ENCODE measurements around the gene TMEM131L.
"Not testable (repeated sequence)": the region's sequence is repeated elsewhere in the genome, so short reads cannot be mapped to it uniquely, and the experiment has no call there.

TMEM131L gene, protein sequence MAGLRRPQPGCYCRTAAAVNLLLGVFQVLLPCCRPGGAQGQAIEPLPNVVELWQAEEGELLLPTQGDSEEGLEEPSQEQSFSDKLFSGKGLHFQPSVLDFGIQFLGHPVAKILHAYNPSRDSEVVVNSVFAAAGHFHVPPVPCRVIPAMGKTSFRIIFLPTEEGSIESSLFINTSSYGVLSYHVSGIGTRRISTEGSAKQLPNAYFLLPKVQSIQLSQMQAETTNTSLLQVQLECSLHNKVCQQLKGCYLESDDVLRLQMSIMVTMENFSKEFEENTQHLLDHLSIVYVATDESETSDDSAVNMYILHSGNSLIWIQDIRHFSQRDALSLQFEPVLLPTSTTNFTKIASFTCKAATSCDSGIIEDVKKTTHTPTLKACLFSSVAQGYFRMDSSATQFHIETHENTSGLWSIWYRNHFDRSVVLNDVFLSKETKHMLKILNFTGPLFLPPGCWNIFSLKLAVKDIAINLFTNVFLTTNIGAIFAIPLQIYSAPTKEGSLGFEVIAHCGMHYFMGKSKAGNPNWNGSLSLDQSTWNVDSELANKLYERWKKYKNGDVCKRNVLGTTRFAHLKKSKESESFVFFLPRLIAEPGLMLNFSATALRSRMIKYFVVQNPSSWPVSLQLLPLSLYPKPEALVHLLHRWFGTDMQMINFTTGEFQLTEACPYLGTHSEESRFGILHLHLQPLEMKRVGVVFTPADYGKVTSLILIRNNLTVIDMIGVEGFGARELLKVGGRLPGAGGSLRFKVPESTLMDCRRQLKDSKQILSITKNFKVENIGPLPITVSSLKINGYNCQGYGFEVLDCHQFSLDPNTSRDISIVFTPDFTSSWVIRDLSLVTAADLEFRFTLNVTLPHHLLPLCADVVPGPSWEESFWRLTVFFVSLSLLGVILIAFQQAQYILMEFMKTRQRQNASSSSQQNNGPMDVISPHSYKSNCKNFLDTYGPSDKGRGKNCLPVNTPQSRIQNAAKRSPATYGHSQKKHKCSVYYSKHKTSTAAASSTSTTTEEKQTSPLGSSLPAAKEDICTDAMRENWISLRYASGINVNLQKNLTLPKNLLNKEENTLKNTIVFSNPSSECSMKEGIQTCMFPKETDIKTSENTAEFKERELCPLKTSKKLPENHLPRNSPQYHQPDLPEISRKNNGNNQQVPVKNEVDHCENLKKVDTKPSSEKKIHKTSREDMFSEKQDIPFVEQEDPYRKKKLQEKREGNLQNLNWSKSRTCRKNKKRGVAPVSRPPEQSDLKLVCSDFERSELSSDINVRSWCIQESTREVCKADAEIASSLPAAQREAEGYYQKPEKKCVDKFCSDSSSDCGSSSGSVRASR (N-terminal part only)

DNA sequence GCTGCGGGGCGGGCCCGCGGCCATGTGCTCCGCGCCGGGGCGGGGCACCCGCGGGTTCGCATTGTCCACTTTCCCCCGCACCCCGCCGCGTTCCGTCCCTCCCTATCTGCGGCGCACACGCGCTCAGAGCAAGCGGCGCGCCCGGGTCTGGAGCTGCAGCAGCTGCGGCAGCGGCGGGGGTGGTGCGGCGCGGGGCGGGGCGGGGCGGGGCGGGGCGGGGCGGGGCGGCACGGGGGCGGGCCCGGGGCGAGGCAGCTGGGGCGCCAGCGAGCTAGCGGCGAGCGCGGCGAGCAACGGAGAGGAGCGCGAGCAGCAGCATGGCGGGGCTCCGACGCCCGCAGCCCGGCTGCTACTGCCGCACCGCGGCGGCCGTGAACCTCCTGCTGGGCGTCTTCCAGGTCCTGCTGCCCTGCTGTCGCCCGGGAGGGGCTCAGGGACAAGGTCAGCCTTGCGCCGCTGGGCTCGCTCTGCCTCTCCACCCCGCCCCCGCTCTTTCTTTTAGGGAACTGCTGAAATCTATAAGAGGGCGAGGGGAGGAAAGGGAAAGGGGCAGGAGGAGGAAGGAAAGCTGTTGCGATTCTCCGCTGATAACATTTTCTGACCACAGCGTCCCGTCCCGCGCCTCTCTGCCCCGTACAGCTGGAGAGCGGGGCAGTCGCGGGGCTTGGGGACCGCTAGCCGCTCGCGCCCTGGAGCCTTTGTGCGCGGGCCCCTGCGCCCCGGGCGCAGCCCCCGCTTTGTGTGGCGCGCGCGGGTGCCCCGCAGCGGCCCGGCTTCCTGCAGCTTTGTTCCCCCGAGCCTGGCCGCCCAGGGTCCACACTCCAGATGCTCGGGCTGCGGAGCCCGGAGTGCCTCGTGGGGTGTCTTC, at the start of gene TMEM131L:
TSS of gene TMEM131L (plus strand) at position 280 of the 868 bp plus-strand sequence. CDS start at position 318, 38 bp downstream.
- in situ Hi-C loops (cut with HindIII; ENCODE audit: low sequenced_read_pairs) = no loop called here
- peak; percentile 68 for DNase-seq (ENCODE audit: low read depth, low spot score)
- peak within 1 kb of the TSS; percentile 70 for H3K4me3 ChIP-seq (ENCODE audit: low read depth, low read length)
- TF ChIP-seq, protein P1, sequence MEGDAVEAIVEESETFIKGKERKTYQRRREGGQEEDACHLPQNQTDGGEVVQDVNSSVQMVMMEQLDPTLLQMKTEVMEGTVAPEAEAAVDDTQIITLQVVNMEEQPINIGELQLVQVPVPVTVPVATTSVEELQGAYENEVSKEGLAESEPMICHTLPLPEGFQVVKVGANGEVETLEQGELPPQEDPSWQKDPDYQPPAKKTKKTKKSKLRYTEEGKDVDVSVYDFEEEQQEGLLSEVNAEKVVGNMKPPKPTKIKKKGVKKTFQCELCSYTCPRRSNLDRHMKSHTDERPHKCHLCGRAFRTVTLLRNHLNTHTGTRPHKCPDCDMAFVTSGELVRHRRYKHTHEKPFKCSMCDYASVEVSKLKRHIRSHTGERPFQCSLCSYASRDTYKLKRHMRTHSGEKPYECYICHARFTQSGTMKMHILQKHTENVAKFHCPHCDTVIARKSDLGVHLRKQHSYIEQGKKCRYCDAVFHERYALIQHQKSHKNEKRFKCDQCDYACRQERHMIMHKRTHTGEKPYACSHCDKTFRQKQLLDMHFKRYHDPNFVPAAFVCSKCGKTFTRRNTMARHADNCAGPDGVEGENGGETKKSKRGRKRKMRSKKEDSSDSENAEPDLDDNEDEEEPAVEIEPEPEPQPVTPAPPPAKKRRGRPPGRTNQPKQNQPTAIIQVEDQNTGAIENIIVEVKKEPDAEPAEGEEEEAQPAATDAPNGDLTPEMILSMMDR (IDR thresholded peaks at IDR 0.05; ENCODE audit: low read depth, low read length) = peak; percentile 18

DNA sequence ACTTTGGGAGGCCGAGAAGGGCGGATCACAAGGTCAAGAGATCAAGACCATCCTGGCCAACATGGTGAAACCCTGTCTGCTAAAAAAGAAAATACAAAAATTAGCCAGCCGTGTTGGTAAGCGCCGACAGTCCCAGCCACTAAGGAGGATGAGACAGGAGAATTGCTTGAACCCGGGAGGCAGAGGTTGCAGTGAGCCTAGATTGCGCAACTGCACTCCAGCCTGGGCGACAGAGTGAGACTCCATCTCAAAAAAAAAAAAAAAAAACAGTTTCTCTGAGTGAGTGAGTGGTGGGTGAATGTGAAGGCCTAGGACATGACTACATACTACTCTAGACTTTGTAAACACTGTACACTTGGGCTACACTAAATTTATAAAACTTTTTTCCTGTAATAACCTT, 49.7 kb upstream of the TMEM131L start:
- DNase-seq (ENCODE audit: low read depth, low spot score); in situ Hi-C loops (cut with HindIII; ENCODE audit: low sequenced_read_pairs); H3K4me3 ChIP-seq (ENCODE audit: low read depth, low read length): not testable (repeated sequence)

DNA sequence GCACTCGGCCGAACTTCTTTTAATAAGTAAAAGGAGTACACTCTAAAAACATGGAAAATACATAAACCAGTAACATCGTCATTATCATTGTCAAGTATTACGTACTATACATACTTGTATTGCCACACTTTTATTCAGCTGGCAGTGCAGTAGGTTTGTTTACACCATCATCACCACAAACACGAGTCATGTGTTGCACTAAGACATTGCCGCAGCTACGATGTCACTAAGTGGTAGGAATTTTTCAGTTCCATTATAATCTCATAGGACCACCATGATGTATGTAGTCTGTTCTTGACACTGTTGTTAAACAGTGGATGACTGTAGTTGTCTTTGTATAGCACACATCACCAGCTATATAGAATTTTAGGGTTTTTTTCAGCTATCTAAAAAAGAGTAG, 48.0 kb upstream of the TMEM131L start:
- H3K4me3 ChIP-seq (ENCODE audit: low read depth, low read length) = no peak overlapping the region
- no peak for DNase-seq (ENCODE audit: low read depth, low spot score)
- TF ChIP-seq, protein P1 (IDR thresholded peaks at IDR 0.05; ENCODE audit: low read depth, low read length) = no peak
- in situ Hi-C loops (cut with HindIII; ENCODE audit: low sequenced_read_pairs) = no loop called here

DNA sequence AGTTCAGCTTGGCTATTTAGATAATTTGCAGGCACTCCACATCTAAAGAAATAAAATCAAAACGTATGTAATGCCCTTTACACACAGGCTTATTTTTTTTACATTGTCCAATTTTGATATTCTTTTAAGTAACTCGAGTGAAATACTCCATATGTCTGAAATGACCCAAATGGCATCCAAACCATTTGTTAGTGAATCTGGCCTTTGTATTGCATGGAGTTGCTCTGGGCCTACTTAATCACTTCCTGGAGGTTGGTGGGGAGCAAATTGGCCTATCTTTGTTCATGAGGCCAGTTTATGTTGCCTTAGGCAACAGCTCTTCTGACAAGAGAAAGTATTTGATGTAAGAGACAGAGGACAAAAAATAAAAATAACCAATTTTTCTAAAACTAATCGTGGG, 47.6 kb upstream of the TMEM131L start:
- in situ Hi-C loops (cut with HindIII; ENCODE audit: low sequenced_read_pairs) = no loop called here
- no peak for DNase-seq (ENCODE audit: low read depth, low spot score)
- TF ChIP-seq, protein P1 (IDR thresholded peaks at IDR 0.05; ENCODE audit: low read depth, low read length) = no peak

DNA sequence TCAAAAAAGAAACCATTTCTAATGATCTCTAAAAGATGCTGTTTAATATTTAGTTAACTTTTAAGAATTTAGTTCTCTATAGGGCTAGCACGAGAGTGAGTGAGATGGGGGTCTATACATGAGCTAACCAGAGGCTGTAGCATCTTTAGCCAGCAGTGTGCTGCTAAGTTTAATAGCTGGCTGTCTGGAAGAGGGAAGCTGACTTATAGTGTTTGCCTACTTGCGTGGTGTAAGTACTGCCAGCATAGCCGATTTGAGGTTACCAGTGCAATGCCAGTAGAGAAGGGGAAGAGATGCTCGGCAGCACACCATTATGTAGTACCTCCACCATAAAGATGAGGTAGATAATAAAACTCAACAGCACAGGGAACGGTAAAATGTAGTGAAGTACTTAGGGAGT, 47.1 kb upstream of the TMEM131L start:
- no peak overlapping the region for H3K4me3 ChIP-seq (ENCODE audit: low read depth, low read length)
- TF ChIP-seq, protein P1 (IDR thresholded peaks at IDR 0.05; ENCODE audit: low read depth, low read length) = no peak
- in situ Hi-C loops (cut with HindIII; ENCODE audit: low sequenced_read_pairs) = no loop called here
- no peak for DNase-seq (ENCODE audit: low read depth, low spot score)

More for the DNA sequence above, 47.6 kb upstream of the TMEM131L start:
- no peak overlapping the region for H3K4me3 ChIP-seq (ENCODE audit: low read depth, low read length)

DNA sequence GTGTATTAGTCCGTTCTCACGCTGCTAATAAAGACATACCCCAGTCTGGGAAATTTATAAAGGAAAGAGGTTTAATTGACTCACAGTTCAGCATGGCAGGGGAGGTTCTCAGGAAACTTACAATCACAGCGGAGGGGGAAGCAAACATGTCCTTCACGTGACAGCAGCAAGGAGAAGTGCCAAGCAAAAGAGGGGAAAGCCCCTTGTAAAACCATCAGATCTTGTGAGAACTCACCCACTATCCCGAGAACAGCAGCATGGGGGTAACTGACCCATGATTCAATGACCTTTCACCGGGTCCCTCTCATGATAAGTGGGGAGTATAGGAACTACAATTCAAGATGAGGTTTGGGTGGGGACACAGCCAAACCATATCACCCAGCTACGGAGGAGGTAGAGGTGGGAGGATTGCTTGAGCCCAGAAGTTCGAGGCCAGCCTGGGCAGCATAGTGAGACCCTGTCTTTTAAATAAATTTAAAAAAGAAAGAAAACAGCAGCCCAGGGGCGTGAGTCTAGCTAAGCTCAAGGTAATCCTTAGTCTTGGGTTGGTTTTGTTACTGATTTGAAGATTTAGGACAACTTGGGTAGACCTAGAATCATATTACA, 46.4 kb upstream of the TMEM131L start:
- H3K4me3 ChIP-seq (ENCODE audit: low read depth, low read length) = no peak overlapping the region
- no peak for DNase-seq (ENCODE audit: low read depth, low spot score)
- TF ChIP-seq, protein P1 (IDR thresholded peaks at IDR 0.05; ENCODE audit: low read depth, low read length) = no peak
- in situ Hi-C loops (cut with HindIII; ENCODE audit: low sequenced_read_pairs) = no loop called here
